ENCODE measurements around the gene AMZ1.

AMZ1 gene

DNA sequence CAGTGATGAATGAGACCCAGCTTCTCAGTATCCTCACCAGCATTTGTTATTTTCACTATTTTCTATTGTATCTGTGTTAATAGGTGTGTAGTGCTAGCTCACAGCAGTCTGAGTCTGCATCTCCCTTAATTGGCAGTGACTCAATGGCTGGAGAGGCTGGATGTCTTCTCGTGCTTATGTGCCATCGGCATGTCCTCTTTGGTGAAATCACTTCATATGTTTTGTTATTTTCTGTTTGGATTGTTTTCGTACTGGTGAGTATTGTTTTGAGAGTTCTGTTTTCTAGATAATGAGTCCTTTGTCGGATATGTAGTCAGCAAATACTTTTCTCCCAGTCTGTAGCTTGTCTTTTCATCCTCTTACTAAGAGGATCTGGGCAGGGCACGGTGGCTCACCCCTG lies 66.1 kb downstream of the AMZ1 start:
- no peak for DNase-seq (ENCODE audit: low read depth)

- DNase-seq (ENCODE audit: low read depth): no peak
These were observed 66.9 kb downstream of the AMZ1 start for GRCh38 chr7:2754912-2755311.

GRCh38 chr7:2755531-2755930 lies 67.5 kb downstream of the AMZ1 start:
- DNase-seq (ENCODE audit: low read depth): no peak

DNA sequence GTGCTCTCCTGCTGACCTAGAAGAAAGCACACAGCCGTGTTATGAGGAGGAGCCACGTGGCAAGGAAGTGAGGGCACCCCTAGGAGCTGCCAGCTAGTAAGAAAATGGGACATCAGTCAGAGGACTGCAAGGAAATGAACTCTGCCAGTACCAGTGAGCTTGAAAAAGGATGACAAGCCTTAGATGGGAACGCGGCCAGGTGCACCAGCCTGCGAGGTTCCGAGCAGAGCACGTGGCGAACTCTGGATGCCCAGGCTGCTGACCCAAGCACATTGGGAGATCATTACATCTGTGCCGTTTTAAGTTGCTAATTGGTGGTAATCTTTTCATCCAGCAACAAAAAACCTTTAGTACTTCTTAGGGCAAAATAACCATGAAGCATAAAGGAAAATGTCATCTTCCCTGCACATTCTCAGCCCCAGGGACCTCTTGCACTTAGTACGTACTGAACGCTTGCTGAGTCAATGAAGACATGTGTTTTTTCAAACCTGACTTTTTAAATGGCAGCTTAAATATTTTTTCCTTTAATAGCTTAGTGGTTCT lies 69.4 kb downstream of the AMZ1 start:
- no peak for DNase-seq (ENCODE audit: low read depth)

DNA sequence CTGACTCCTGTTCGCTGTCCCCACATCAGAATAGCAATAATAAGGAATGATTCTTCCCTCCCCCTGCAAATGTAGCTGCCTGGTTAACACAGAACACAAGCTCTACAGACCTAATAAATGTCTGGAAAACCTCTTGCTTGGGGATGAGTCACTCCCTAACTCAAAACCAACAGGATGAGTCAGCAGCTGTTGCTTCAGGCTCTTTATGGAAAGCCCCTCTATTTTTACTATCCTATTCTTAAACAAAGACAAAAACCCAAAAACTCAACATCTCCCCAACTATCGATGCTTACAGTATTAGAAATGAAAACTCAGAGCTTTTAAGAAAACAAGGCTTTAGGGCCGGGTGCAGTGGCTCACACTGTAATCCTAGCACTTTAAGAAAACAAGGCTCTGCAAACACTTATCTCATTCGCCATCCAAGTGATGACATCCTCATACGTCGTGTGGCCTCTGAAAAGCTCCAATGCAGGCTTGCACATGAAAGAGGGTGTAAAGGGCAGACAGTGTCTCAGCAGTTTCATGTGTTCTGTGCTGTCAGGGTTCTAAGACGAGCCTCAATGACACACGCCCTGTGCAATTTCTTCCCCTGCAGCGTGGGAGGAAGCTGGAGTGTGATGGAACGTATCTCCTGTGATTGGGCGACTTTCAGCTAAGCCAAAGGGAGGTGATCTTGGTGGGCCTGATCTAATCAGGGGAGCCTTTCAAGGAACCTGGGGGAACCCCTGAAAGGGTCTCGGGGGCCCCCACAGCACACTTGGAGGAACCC lies 70.1 kb downstream of the AMZ1 start:
- DNase-seq (ENCODE audit: low read depth): peak; percentile 50

- no peak for DNase-seq (ENCODE audit: low read depth)
These were observed 70.9 kb downstream of the AMZ1 start for GRCh38 chr7:2758673-2759616.

GRCh38 chr7:2759736-2760097 lies 71.7 kb downstream of the AMZ1 start:
- no peak for DNase-seq (ENCODE audit: low read depth)

DNA sequence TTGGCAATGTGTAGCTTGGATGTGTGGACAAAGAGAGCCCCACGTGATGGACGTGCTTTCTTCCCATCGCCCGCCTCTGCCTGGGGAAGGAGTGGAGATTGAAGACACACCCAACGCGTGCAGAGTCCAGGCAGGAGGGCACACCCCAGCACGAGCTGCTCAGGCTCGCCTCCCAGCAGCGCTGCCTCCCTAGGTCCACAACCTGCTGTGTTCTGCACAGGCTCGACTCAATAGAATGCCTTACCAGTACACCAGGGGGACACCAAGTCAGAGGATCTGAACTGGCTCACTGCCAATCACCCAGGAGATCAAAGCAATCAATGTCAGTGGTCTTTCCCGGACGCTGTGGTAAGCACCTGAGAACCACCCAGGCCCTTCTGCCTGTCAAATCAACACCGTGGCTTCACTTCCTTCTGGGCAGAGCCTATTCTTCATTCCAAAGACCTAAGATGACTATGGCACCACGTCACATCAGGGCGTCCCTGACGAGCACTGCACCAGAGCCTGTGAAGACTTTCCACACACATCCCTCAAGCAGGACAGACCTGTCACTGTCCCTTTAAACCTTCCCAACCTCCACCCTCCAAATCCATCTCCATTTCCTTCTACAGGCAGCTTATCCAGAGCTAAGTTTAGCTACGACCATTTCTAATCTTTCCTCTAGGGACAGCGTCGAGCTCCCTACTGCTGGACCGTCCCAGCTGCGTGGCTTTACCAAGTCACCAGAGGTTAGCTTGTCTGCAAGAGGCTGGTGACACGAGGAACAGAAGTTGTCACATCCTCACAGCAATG lies 72.3 kb downstream of the AMZ1 start:
- no peak for DNase-seq (ENCODE audit: low read depth)

DNA sequence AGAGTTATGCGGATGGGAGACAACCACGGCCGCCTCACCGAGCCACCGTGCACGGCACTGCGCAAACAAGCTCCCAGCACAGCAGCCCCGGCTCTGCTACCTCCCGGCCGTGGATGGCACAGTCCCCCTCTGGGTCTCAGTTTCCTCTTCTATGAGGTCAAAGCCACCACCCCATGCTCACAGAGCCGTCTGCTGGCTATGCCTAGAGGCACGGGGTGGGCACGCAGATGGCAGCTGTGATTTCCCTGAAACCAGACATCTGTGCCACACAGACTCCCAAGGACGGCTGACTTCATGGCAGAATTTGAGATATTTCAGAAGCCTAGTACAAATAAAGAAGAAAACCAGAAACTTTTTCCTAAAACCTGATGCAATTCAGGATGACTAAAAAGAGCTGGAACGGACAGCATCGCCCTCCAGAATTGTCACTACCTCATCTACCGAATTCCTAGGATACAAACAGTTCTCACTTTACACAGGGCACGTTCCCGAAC lies 73.2 kb downstream of the AMZ1 start:
- no peak for DNase-seq (ENCODE audit: low read depth)

DNA sequence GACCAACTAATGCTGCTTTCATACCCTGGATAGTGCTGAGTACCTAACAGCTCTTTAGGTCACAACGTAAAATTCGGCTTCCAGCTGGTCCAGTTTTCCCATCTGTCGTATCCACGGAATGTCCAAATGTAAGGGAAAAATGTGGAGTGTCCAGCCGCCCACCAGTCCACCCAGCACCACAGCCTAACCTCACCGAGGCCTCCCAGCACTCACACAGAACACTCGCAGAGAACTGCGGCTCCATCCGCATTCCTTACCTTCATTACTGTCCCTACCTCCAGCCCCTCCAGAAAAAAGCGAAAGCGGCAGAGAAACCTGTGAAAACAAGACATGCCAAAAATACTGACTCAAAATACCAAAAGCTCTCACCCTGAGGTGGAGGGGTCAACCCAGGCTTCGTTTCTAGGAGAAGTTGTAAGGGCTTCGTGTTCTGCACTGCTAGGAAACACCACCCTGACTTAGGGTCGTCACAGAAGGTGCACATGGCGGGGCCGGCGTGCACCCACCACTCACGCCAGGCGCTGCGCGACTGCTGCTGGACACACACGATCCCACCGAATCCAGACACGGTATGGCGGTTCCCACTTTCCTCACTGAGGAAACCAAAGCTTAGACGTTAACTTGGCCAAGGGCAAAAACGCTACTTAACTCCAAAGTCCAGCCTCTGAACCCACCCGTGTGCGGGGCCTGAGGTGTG lies 73.9 kb downstream of the AMZ1 start:
- no peak for DNase-seq (ENCODE audit: low read depth)

DNA sequence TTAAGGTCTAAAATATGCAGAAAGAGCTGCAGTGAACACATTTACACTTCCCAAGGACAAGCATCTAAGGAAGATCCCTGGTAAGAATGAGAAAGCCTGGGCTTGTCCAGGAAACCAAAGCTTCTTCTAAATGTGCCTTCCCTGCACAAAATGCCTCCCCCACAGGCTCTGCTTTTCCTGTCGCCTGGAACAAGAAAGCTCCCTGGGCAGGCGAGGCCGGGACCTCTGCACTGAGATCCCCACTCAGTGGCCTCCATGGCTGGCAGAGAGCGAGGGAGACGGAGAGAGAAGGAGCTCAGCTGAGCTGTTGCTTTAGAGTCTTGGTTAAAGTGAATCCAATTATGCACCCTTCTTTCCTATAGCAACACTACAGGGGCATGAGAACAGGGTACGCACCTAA lies 75.6 kb downstream of the AMZ1 start:
- no peak for DNase-seq (ENCODE audit: low read depth)

GRCh38 chr7:2764621-2765020 lies 76.6 kb downstream of the AMZ1 start:
- no peak for DNase-seq (ENCODE audit: low read depth)

Measured in stimulated activated CD4-positive, alpha-beta T cell treated with anti-CD3 and anti-CD28 coated beads, Interleukin-2, amount 100 ng/mL, for 4 hours (primary cell).